B cell (primary cell): Measurements from ENCODE around the gene NUP155. TPM values are rescaled to one million over a fixed set of nuclear protein-coding genes. Genes with fewer than 3 reads are reported as not detected.

Source experiments
- ATAC-seq: fragments of 200-7000 bp; cut with Tn5 transposase; one replicate; pipeline ENCODE4 v1.10.0; 2021; ENCODE audit warnings: low read depth, mild to moderate bottlenecking, moderate number of reproducible peaks, moderate library complexity
- CTCF ChIA-PET: fragments of 350-600 bp; sonication (Branson Sonifier 250); formaldehyde crosslinking; loops from one replicate; lab custom pipeline; 2021; ENCODE audit warnings: antibody characterized with exemption, inconsistent platforms; lab: Charles Lee
- POLR2A ChIA-PET: fragments of 350-600 bp; sonication (Branson Sonifier 250); formaldehyde crosslinking; loops from one replicate; lab custom pipeline; 2021; ENCODE audit warnings: antibody characterized with exemption; lab: Charles Lee
- DNase-seq: peaks from one replicate; pipeline ENCODE4 v3.0.0; 2013
- H2AFZ ChIP-seq: 2 replicates; pipeline ENCODE4 v1.6.1; 2012; ENCODE audit warnings: mild to moderate bottlenecking, low read depth, low read length; ENCODE audit not compliant: insufficient read depth, poor library complexity, severe bottlenecking
- H3K27ac ChIP-seq, 2 donors: 1 replicate in 1 of 2; 2 replicates in 1 of 2; pipeline ENCODE4 v1.5.1; 2012 to 2013; ENCODE audit warnings: low read length in 2 of 2, mild to moderate bottlenecking in 2 of 2, moderate library complexity in 1 of 2
- H3K27me3 ChIP-seq, 4 experiments: fragments of 200-600 bp in 1 of 4; sonication (generic) in 1 of 4; replicated peaks in 1 of 4; 1 replicate in 2 of 4; 2 replicates in 2 of 4; pipeline versions ENCODE4 v1.6.1 to v1.7.0; 2013 to 2016; ENCODE audit warnings: low read length in 3 of 4, mild to moderate bottlenecking in 2 of 4, mixed read lengths in 1 of 4, moderate library complexity in 1 of 4; ENCODE audit not compliant: insufficient read depth in 4 of 4, control insufficient read depth in 3 of 4; ENCODE audit errors: control extremely low read depth in 1 of 4
- H3K36me3 ChIP-seq, 2 experiments: replicated peaks in 1 of 2; 1 replicate in 1 of 2; 2 replicates in 1 of 2; pipeline versions ENCODE4 v1.6.1 to v1.7.1; 2013; ENCODE audit warnings: low read length in 1 of 2; ENCODE audit not compliant: insufficient read depth in 2 of 2, control insufficient read depth in 1 of 2; ENCODE audit errors: control extremely low read depth in 1 of 2, extremely low read depth in 1 of 2
- H3K4me1 ChIP-seq, 2 donors: fragments of 200-600 bp in 1 of 2; sonication (generic) in 1 of 2; 1 replicate in 1 of 2; 2 replicates in 1 of 2; pipeline versions ENCODE4 v1.5.1 to v1.6.1; 2013 to 2017; ENCODE audit warnings: low read length in 2 of 2; ENCODE audit not compliant: control insufficient read depth in 2 of 2, insufficient read depth in 2 of 2
- H3K4me2 ChIP-seq: replicated peaks from 2 replicates; pipeline ENCODE3; 2012; ENCODE audit warnings: mild to moderate bottlenecking, low read depth, low read length; ENCODE audit not compliant: poor library complexity, severe bottlenecking
- H3K4me3 ChIP-seq, 5 experiments: fragments of 200-600 bp in 1 of 5; sonication (generic) in 1 of 5; 1 replicate in 3 of 5; 2 replicates in 2 of 5; pipeline versions ENCODE4 v1.5.1 to v1.7.0; 2011 to 2016; ENCODE audit warnings: low read length in 4 of 5, mild to moderate bottlenecking in 4 of 5, low read depth in 2 of 5, control low read depth in 1 of 5, moderate library complexity in 1 of 5; ENCODE audit not compliant: insufficient read depth in 1 of 5; ENCODE audit errors: control extremely low read depth in 1 of 5, extremely low read depth in 1 of 5
- H3K79me2 ChIP-seq: fragments of 200-600 bp; sonication (generic); one replicate; pipeline ENCODE4 v1.6.0; 2016; ENCODE audit warnings: low read length; ENCODE audit not compliant: control insufficient read depth, insufficient read depth
- H3K9ac ChIP-seq: fragments of 200-600 bp; sonication (generic); 2 replicates; pipeline ENCODE4 v1.6.1; 2017; ENCODE audit warnings: mild to moderate bottlenecking, low read length, moderate library complexity
- H3K9me3 ChIP-seq, 3 donors: one replicate each; pipeline versions ENCODE4 v1.6.1 to v1.7.1; 2013; ENCODE audit warnings: low read length in 2 of 3; ENCODE audit not compliant: control insufficient read depth in 2 of 3, insufficient read depth in 1 of 3; ENCODE audit errors: control extremely low read depth in 1 of 3
- H4K20me1 ChIP-seq: 2 replicates; pipeline ENCODE4 v1.6.0; 2012; ENCODE audit warnings: mild to moderate bottlenecking, low read length; ENCODE audit not compliant: insufficient read depth, control insufficient read depth, poor library complexity, severe bottlenecking
- H3K27ac Mint-ChIP-seq: one replicate; pipeline ENCODE4 v1.8.0; 2021; ENCODE audit warnings: mixed read lengths
- H3K27me3 Mint-ChIP-seq: one replicate; pipeline ENCODE4 v1.8.0; 2021; ENCODE audit warnings: mixed read lengths
- H3K4me1 Mint-ChIP-seq: one replicate; pipeline ENCODE4 v1.8.0; 2021; ENCODE audit warnings: mixed read lengths
- H3K4me3 Mint-ChIP-seq: one replicate; pipeline ENCODE4 v1.8.0; 2021; ENCODE audit warnings: mixed read lengths
- H3K9me3 Mint-ChIP-seq: one replicate; pipeline ENCODE4 v1.8.0; 2022; ENCODE audit warnings: mixed read lengths; ENCODE audit not compliant: insufficient read depth
- CTCF ChIP-seq: fragments of 200-600 bp; IDR thresholded peaks from one replicate; pipeline ENCODE4 v1.8.0; 2022; ENCODE audit warnings: antibody characterized with exemption, mild to moderate bottlenecking
- EZH2 ChIP-seq: IDR thresholded peaks from 2 replicates; pipeline ENCODE4 v1.6.1; 2012; ENCODE audit warnings: borderline replicate concordance, low read depth, mild to moderate bottlenecking, moderate library complexity, low read length; ENCODE audit not compliant: insufficient read depth, poor library complexity, severe bottlenecking
- WGBS: methylation state at CpG from one replicate; pipeline ENCODE4 v1.1.5; 2013; ENCODE audit warnings: missing lambda C conversion rate; ENCODE audit not compliant: insufficient coverage; 5-methylcytosine and 5-hydroxymethylcytosine counted together
- intact Hi-C: fragments of 100-400 bp; cut with micrococcal nuclease; formaldehyde crosslinking; loops from one replicate; pipeline ENCODE4 v1.10.0; 2022
- polyA plus RNA-seq: library from polyadenylated mRNA; depleted of rRNA; stranded (reverse); fragments of >200 nt; gene quantifications from 2 replicates; pipeline ENCODE4 v1.2.3, GENCODE V29; 2012
- total RNA-seq, 2 donors: library from RNA; stranded (reverse); fragments of 120-200 nt in 1 of 2; gene quantifications; 1 replicate in 1 of 2; 2 replicates in 1 of 2; pipeline versions ENCODE4 v1.2.3 to v1.2.4, GENCODE V29; 2013 to 2022

Gene NUP155
- total and polyA plus RNA-seq, 2 donors (not counting 1 experiment from before 2014, with no cell fraction given) = 6.0 to 33.8 TPM

DNA sequence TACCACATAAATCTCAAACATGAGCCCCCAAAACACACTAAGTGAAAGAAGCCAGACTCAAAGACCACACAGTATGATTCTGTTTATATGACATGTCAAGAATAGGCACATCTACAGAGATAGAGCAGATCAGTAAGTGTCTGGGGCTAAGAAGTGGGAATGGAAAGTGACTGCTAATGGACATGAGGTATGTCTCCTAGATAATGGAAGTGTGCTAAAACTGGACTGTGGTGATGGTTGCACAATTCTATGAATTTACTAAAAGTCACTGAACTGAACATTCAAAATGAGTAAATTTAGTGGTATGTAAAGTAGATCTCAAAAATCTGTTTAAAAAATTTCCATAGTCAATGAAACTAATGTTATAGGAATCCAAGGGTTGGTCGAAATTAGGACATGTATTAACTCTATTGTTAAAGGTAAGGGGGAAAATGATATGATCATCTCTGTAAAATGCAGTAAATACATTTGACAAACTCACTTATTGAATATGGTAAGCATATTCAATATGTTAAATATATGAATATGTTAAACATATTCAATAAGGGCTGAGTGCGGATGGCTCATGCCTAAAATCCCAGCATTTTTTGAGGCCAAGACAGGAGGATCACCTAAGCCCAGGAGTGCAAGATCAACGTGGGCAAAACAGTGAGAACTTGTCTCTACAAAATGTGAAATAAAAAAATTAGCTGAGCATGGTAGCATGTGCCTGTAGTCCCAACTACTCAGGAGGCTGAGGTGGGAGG is 51.7 kb downstream of the NUP155 start:
- CTCF ChIA-PET = no interaction called here
- DNase-seq (no peak), ATAC-seq (no peak)
- Mint-ChIP-seq H3K9me3 (no peaks in the 10 kb centered on the region), H3K4me1 (peaks cover 4% of the 10 kb centered on the region), H3K4me3 (no peak overlapping the region), H3K27ac (no peak overlapping the region), H3K27me3 (no peaks in the 10 kb centered on the region)
- no peaks in the 10 kb centered on the region for H4K20me1 ChIP-seq
- H3K9ac ChIP-seq = no peak overlapping the region
- H3K4me2 ChIP-seq = no peak overlapping the region
- no peaks in the 10 kb centered on the region for H3K27me3 ChIP-seq
- no peak overlapping the region for H2AFZ ChIP-seq
- POLR2A ChIA-PET = no interaction called here
- intact Hi-C loops = no loop called here
- peaks cover 2 to 47% of the 10 kb centered on the region in 2 experiments for H3K36me3 ChIP-seq
- H3K79me2 ChIP-seq = no peaks in the 10 kb centered on the region
- H3K4me3 ChIP-seq = no peak overlapping the region
- no peaks in the 10 kb centered on the region for H3K9me3 ChIP-seq
- 93% methylated on average over 2 of the region's 3 CpGs for WGBS
- no peak for TF ChIP-seq CTCF
- TF ChIP-seq EZH2 = no peak
- no peak overlapping the region for H3K27ac ChIP-seq
- H3K4me1 ChIP-seq = no peaks in the 10 kb centered on the region

GRCh38 chr5:37316027-37316426 is 54.9 kb downstream of the NUP155 start:
- Histone ChIP-seq H3K27ac (no peak overlapping the region), H3K4me2 (no peak overlapping the region), H3K4me1 (no peaks in the 10 kb centered on the region), H3K79me2 (no peaks in the 10 kb centered on the region), H3K9me3 (no peaks in the 10 kb centered on the region), H3K9ac (no peak overlapping the region), H3K4me3 (no peak overlapping the region), H3K36me3 (peaks cover 2 to 60% of the 10 kb centered on the region in 2 experiments), H4K20me1 (no peaks in the 10 kb centered on the region), H3K27me3 (no peaks in the 10 kb centered on the region), H2AFZ (no peak overlapping the region)
- no peak for ATAC-seq
- ChIA-PET CTCF (interaction anchor here (0.6 kb wide), 1 partner anchor 36 kb away, joined by 3 read pairs; no protein-coding TSS in a partner anchor), POLR2A (no interaction called here)
- intact Hi-C loops = no loop called here
- WGBS = 80% methylated on average over 1 of the region's 4 CpGs
- Mint-ChIP-seq H3K9me3 (no peaks in the 10 kb centered on the region), H3K4me1 (peaks cover 4% of the 10 kb centered on the region), H3K27ac (no peak overlapping the region), H3K4me3 (no peak overlapping the region), H3K27me3 (no peaks in the 10 kb centered on the region)
- DNase-seq = no peak
- TF ChIP-seq CTCF = no peak
- no peak for TF ChIP-seq EZH2
